ENCODE measurements around the gene MAP7.
A peak's percentile ranks its signal among the peaks of the same experiment; 100 is the strongest.

The MAP7 gene

DNA sequence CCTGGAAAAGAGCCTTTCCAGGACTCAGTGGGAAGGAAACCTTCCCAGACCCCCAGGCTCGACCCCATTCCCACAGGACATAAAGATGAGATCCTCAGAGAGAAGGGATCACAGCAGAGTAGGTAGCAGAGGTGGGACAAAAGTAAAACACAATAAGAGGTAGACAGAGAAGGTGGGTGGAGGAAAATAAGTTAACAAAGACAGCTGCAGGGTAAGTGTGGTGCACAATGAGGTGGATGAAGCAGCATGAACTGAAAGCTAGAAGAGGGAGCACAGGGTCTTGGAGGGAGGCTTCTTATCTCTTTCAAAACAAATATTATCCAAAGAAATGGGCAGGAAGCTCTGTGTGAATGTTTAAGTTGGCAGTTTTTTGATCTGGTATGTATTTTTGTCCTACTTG lies 14.0 kb upstream of the MAP7 start:
- no peak for DNase-seq

DNA sequence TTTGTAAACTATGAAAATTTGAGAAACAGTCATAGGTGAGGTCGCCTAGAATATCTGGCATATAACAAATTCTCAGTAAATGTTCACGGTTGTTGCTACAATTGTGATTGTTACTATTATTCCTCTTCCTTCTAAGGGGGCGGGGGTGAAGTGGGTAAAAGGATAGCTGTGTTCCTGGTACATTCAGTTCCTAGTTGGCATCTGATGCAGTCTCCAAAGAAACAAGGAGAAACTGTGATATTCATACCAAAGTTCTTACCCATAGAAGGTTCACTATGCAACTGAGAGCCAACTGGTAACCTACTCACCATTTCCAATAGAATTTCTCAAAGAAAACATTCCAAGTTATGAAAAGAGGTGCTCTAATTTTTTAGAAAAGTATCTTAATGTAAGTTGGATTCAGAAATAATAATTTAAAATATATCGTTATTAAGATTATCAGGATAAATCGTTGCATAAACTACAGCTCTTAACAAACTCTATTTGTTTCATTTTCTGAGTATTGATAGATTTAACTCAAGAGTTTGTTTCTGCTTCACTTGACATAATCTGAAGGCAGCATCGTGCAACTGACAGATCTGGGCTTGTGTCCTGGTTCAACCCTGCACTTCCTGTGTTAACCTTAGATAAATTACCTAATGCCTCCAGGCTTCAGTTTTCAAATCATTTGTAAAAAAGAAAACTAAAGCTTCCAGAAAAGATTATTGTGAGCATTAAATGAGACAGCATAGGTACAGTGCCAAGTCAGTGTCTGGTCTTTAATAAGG lies 13.3 kb upstream of the MAP7 start:
- no peak for DNase-seq

DNA sequence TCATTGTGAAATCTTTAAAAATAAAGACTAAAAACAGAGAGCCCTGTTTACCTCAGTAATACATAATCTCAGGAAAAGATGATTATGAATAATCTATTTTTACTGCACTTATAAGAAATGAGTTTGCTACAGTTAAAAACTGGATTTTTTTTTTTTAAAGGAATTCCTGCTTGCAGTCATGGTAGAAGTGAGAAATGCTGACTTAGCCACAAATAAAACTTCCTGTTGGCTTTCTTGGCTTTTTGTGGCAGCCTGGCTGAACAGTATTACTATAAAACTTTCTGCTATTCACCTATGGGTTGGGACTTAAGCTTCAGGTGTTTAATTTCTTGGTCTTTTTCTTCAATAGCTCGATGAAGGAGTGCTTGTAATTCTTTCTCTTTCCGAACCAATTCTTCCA lies 12.0 kb upstream of the MAP7 start:
- DNase-seq: no peak

DNA sequence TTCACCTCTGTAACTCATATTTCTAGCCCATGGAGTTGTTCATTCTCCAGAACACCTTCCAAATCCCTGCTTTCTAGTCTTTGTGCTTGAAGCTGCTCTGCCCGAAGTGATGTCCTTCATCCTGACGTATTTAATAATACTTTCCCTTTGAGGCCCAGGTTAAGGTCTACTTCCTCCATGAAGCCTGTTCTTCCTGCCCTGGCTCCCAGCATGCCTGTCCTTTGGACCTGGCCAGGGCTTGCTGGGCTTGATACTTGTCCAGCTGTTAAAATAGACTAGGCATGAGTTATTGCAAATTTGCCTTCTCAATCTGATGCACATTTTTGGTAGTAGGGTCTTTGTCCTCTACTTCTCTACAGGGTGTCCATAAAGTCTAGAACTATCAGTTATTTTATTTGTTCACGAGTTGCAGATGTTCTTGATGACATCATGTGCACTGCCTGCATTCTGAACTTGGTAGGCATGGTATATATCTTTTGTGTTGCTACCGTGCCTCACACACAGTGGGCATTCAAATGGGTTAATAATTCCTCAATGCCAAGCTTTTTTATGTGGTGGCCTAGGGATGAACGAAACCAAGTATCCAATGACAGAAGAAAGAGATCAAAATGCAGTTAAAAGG lies 3.1 kb upstream of the MAP7 start:
- DNase-seq: no peak

DNA sequence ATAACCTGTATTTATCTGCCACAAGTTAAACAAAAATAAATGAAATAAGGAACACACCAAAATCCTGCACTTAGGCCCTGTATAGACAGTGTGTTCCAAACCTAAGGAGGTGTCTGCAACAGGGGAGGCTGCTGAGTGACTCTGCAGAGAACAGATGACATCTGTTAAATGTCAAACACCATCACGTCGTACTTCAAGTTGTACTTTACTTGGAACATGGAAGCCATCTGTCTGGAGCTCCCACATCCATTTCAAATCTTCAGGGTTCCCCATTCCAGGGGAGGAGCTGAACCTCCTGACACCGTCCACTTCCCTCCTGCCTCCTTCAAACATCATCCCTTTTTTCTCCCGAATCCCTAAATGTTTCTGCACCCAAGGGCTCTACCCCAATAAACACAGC lies 1.8 kb upstream of the MAP7 start:
- DNase-seq: no peak

DNA sequence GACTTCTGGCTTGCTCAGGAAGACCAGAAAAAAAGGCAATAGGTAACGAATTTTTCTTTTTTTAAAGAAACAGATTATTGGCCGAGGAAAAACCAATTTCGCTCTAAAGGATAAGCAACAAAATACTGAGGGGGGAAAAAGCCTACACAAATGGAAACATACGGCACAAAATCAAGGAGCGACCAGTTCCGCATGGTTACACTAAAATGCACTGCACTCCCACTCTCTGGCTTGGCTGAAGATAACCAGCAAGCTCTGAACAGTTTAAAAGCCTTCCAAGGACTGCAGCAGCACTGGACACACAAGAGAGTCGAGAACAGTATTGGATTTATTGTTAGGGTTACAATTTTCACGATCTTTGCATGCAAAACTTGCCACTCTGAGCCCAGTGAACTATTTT lies 881 bp upstream of the MAP7 start:
- DNase-seq: no peak

DNA sequence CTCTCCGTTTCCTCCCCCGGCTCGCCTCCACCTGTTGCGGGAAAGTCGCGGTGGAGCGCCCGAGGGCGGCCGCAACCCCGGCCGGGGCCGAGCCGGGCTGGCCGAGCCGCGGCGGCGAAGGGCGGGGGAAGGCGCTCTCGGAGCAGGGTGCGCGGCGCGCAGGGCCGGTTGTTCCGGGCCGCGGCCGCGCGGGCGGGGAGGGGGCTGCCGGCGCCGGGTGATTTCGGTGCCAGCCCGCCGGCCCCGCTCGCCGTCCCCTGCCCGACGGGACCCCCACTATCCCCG lies 235 bp downstream of the MAP7 start:
- peak in 6 of 51 donors; percentile 30 to 54 (median 41) for DNase-seq

DNA sequence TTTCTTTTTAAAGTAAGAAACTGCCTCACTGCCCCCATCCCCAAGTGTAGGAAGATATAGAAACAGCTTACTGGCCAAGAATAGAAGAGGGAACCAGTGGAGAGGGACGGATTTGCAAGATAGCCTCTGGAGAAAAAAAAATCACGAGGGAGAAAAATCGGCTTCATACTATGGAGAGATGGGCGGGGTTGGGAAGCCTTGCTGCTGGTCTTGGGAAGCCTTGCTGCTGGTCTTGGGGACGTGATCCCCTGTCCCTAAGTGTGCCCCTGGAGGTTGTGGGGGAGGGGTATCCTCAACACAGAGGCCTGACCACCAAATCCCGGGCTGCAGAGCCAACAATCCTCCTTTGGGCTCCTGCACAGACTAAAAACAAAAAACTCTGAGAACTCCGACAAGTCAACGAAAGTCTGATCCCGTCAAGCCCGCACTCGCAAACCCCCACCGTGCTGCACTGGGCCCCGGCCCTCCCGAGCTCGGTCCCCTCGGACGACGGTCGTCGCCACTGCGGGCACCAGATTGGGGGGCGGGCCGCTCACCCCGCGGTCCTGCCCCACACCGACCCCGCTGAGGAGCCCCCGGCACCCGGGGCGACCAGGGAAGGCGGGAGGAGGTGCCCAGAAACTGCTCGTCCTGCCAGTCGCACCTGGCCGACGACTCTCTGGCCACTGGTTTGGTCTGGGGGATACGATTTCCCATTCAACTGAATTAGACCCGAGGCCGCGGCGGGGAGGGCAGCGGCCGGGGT lies 750 bp downstream of the MAP7 start:
- peak in 23 of 51 donors; percentile 1 to 60 (median 23) for DNase-seq

DNA sequence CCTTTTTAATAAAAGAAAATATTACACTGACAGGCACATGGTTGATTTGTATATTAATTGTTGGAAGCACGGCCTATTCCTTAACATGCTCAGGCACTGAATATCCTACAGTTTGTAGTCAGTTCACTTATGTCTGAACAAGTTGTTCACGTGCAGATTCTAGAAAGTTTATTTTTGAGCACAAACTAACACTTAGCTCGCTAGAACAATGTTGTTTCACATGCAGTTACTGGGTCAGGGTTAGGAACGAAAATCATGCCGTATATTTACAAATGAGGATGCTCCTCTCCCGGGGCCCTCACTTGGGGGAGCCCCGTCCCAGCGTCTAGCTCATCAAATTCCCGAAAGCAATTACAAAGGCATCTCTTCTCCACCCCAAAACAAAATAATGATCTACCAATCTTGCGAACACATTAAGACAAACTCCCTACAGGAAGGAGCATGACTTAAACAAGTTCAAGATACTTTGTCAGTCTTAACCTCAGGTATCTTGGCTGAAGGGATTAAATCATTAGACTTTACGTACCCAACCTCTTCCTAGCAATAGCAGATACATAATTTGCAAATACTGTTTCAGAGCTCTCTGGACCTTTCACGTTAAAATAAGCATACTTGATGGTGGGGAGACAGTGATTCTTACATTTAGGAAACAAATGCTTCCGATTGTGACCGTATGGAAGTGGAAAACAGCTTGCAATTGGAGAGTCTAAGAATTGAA lies 1.5 kb downstream of the MAP7 start:
- peak in 1 of 51 donors; percentile 52 for DNase-seq

DNA sequence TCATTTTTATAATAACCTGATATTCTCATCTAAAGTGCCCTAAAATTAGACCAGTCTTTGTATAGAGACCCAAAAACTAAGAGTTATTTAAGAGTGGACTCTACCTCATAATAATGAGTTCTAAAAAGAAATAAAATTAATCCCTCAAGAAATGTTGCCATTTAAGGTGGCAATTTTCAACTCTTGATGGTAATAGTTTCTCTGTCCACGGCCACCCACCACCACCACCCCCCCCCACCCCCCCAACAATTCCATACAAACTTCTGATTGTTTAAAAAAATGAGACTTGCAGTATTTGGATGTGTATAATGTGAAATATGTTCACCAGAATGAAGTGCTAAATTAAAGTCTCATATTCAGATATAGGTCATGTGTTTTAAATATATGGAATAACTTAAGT lies 2.4 kb downstream of the MAP7 start:
- no peak for DNase-seq

DNA sequence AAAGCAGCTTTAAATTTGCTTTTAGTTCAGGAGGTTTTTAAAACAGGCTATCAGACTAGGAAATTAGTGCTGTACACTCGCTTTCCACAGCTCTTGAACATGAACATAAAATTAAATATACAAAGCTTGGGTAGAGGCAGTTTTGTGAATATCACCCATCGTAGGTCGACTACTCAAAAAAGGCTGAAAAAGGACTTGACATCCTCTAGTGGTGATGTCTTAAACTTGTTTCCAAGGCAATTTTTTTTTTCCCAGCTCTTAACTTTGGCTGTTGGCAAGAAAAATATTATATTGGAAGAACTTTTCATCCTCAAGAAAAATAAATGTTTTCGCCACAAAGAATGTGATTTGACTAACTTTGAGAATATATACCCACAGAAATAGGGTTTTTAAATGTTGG lies 2.9 kb downstream of the MAP7 start:
- peak in 3 of 51 donors; percentile 21 to 61 (median 24) for DNase-seq

DNA sequence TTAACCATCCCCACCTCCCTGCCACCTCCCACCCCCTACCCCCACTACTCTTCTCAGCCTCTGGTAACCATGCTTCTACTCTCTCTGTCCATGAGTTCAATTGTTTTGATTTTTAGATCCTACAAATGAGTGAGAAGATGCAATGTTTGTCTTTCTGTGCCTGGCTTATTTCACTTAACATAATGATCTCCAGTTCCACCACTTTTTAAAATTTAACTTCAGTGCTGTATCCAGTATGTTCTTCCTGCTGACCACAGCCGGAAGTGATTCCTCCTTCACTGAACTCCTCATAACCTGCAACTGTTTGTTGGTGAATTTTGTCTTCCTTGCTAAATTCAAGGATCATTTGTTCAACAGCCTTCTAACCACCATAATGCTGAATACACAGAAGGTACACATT lies 3.9 kb downstream of the MAP7 start:
- DNase-seq: no peak

DNA sequence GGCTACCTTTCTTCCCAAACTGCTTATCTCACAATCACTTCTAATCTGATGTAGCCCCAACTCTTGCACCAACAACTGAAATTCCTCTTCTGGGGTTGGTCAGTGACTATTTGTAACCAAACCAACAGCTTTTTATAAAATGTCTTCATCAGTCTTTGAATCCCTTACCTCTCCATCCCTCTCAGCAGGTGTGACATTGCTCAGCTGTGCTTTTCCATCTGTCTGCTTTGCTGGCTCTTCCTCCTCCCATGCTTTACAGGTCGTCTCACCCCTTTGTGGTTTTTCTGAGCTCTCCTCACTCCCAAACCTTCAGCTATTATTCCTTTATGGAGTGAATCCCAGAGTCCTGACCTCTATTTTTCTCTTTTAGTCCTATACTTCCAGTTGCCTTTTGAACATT lies 5.9 kb downstream of the MAP7 start:
- no peak for DNase-seq

DNA sequence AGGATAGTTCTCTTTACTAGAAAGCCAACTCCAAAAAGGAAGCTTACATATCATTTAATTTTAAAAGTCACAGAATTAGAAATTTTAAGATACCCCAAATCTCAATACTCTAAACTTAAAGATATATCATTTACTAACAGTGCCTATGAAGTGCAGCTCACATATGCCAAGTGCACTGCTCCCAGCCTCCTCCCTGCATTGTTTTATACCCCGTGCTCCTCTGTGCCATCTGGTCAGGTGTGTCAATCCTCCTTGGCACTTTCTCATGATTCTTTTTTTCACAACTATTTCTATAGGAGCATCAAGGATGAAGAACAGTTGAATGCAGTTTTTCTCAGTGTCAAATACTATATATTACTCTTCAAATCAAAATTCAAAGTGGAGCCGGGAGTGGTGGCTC lies 8.8 kb downstream of the MAP7 start:
- DNase-seq: no peak

DNA sequence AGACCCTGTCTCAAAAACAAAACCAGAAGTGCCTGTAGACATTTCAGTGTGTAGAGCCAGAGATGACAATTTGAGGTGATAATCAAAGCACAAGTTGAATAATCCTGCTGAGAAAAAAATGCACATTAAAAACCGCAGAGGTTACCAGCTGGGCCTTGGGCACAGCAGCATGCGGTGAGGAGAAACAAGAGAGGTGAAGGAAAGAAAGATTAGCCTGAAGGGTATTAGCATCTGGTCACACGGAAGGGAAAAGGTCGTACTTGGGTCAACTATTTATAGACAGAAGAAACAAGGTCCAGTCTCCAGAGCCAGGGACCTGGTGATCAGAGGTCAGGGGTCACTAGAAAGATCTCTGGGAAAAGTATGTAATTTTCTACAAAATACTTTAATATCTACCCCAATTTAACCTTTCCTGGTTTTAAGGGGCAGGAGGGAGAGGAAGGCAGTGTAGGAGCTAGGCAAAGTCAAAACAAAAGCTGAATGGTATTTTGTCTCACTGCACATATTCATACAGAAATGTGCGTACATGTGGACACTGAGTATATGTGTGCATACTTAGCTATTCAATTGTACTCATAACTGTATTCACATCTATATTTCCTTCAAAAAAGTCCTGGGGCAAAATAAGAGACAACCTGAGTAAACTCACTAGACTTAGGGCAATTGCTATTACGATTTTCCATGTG lies 10.1 kb downstream of the MAP7 start:
- no peak for DNase-seq

DNA sequence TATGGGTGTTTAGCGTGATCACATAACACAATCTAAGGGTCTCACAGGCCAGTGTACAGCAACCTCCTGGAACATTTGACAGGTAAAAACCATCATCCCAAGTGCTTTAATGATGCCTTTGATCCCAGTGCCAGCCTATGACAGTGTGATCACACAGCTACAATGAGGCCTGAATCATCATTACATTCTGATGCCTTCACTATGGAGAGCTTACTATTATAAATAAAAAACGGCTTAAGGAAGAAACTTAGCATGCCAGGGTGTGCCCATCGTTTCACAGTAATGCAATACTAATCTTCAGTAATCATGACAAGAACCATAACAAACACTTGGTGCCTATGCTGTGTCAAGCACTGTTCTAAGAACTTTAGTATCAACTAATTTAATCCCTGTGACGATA lies 11.4 kb downstream of the MAP7 start:
- no peak for DNase-seq

DNA sequence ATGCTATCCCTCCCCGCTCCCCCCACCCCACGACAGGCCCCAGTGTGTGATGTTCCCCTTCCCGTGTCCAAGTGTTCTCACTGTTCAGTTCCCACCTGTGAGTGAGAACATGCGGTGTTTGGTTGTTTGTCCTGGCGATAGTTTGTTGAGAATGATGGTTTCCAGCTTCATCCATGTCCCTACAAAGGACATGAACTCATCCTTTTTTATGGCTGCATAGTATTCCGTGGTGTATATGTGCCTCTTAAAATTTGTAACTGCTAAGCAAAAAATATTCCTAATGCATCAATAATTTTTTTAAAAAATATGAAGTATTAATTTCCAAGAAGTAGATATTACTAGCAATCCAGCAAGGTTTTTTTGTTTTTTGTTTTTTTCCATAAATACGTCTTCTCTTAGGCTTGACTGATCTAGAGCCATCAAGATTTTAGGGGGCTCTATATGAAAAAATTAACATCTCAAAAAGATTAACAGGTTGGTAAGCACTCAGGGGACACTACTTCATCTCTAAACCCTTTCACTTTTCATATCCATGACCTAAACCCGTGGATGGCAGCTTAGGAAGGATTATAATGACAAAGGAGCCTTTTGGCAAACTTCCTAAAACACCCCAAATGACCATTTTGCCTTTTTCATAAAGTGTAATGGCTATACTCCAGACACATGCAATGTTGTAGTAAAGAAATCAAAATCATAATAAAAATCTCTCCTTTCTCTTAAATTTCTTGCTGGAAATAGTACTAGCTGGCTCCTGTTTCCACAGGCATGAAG lies 14.2 kb downstream of the MAP7 start:
- no peak for DNase-seq

DNA sequence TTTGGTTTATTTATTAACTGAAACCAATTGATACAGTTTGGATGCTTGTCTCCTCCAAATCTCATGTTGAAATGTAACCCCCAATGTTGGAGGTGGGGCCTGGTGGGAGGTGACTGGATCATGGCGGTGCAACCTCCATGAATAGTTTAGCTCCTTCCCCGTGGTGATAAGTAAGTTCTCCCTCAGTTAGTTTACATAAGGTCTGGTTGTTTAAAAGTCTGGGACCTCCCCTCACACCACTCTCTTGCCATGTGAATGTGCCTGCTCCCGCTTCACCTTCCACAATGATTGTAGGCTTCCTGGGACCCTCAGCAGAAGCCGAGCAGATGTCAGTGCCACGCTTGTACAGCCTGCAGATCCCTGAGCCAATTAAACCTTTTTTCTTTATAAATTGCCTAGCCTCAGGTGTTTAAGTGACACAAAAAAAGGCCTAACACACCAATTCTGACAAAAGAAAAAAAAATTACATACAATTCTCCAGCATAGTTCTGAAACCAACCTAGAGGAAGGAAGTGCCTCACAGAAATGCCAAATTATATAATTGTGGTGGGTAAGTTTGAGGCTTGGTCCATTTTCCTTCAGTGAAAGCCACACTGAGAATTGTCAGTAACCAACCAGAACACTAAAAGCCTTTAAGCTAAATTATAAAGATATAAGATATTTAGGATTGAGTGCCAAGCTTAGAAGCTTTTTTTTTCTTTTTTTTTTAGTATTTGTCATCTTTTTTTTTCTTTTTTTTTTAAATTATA lies 15.0 kb downstream of the MAP7 start:
- no peak for DNase-seq

DNA sequence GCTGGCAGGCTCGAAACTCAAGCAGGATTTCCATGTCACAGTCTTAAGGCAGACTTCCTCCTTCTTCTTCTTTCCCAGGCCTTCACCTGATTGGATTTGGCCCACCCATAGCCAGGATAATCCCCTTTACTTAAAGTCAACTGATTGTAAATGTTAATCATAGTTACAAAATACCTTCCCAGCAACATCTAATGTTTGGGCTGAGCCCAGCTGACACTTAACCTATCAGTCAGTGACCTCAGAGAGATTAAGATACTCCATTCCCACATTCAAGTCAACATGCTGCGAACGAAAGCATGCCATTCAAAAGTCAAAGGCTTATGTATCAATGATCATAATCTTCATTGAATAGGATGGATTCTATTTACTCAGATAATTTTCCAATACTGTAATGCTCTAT lies 16.0 kb downstream of the MAP7 start:
- no peak for DNase-seq

DNA sequence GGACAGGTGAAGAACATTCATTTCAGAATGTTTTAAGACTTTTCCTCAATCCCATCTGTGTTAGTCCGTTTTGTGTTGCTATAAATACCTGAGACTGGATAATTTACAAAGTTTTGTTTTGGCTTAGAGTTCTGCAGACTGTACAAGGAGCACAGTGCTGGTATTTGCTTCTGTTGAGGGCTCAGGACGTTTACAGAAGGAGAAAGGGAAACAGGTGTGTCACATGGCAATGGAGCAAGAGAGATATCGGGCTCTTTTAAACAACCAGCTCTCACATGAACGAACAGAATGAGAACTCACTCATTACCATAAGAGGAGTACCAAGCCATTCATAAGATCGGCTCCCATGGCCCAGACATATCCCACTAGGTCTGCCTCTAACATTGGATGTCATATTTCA lies 16.7 kb downstream of the MAP7 start:
- DNase-seq: no peak
